PC-9 (cell line): ENCODE data around the gene CTSH.

Experiments used
- CTCF ChIP-seq: fragments of 200-600 bp; sonication (generic); conservative IDR thresholded peaks from 2 replicates; pipeline ENCODE4 v1.6.1; 2017; ENCODE audit warnings: mixed run types, antibody characterized with exemption, mild to moderate bottlenecking, moderate library complexity
- EZH2 ChIP-seq: fragments of 200-600 bp; sonication (generic); IDR thresholded peaks from 2 replicates; pipeline ENCODE4 v1.8.0; 2017; ENCODE audit warnings: antibody characterized with exemption, low read depth

- TF ChIP-seq CTCF (no peak), EZH2 (no peak)
Observed at GRCh38 chr15:78923480-78924360, 21.1 kb downstream of the CTSH start.
